ENCODE data around the gene RRBP1.

RRBP1 gene

GRCh38 chr20:17682103-17682888 lies at the start of gene RRBP1:
Gene RRBP1 (minus strand): TSS chr20:17682242. CDS start chr20:17660507, 21,735 bp downstream.
- peak; percentile 98 for DNase-seq (ENCODE audit: low spot score)

GRCh38 chr20:17731233-17731632 lies 49.2 kb upstream of the RRBP1 start:
- DNase-seq (ENCODE audit: low spot score), result no peak

- no peak for DNase-seq (ENCODE audit: low spot score)
These were observed 48.0 kb upstream of the RRBP1 start for GRCh38 chr20:17730071-17730470.

- DNase-seq (ENCODE audit: low spot score), result no peak
These were observed 46.0 kb upstream of the RRBP1 start for GRCh38 chr20:17728074-17728473.

GRCh38 chr20:17727351-17727750 lies 45.3 kb upstream of the RRBP1 start:
- no peak for DNase-seq (ENCODE audit: low spot score)

GRCh38 chr20:17726902-17727301 lies 44.9 kb upstream of the RRBP1 start:
- DNase-seq (ENCODE audit: low spot score), result no peak

- no peak for DNase-seq (ENCODE audit: low spot score)
These were observed 43.2 kb upstream of the RRBP1 start for GRCh38 chr20:17725094-17725835.

GRCh38 chr20:17723301-17723691 lies 41.3 kb upstream of the RRBP1 start:
- DNase-seq (ENCODE audit: low spot score), result no peak

- no peak for DNase-seq (ENCODE audit: low spot score)
These were observed 40.7 kb upstream of the RRBP1 start for GRCh38 chr20:17722493-17723300.

GRCh38 chr20:17721802-17722486 lies 39.9 kb upstream of the RRBP1 start:
- no peak for DNase-seq (ENCODE audit: low spot score)

GRCh38 chr20:17720755-17721154 lies 38.7 kb upstream of the RRBP1 start:
- DNase-seq (ENCODE audit: low spot score), result no peak

GRCh38 chr20:17716331-17716730 lies 34.3 kb upstream of the RRBP1 start:
- DNase-seq (ENCODE audit: low spot score), result no peak

GRCh38 chr20:17715075-17715474 lies 33.0 kb upstream of the RRBP1 start:
- no peak for DNase-seq (ENCODE audit: low spot score)

- no peak for DNase-seq (ENCODE audit: low spot score)
These were observed 32.6 kb upstream of the RRBP1 start for GRCh38 chr20:17714597-17714996.

- DNase-seq (ENCODE audit: low spot score), result no peak
These were observed 30.7 kb upstream of the RRBP1 start for GRCh38 chr20:17712708-17713107.

- no peak for DNase-seq (ENCODE audit: low spot score)
These were observed 30.2 kb upstream of the RRBP1 start for GRCh38 chr20:17712201-17712600.

GRCh38 chr20:17711267-17711627 lies 29.2 kb upstream of the RRBP1 start:
- no peak for DNase-seq (ENCODE audit: low spot score)

GRCh38 chr20:17710379-17711266 lies 28.6 kb upstream of the RRBP1 start:
- DNase-seq (ENCODE audit: low spot score), result no peak

GRCh38 chr20:17709361-17710293 lies 27.6 kb upstream of the RRBP1 start:
- DNase-seq (ENCODE audit: low spot score), result no peak

Data from CD4-positive, alpha-beta T cell treated with Interleukin-15 for 4 hours (primary cell).